DMS 273 treated with DMSO at 0.1 percent for 48 hours (cell line): ENCODE measurements around the gene INSIG1.

Experiments
- DNase-seq: peaks from one replicate; lab custom pipeline; 2025; lab: John Stamatoyannopoulos, UW

The INSIG1 gene

GRCh38 chr7:155285423-155285822 is 12.3 kb upstream of the INSIG1 start:
- no peak for DNase-seq

GRCh38 chr7:155285833-155286232 is 11.8 kb upstream of the INSIG1 start:
- DNase-seq = no peak

GRCh38 chr7:155286686-155287085 is 11.0 kb upstream of the INSIG1 start:
- DNase-seq = no peak

GRCh38 chr7:155287284-155287935 is 10.3 kb upstream of the INSIG1 start:
- no peak for DNase-seq

GRCh38 chr7:155288055-155288454 is 9.6 kb upstream of the INSIG1 start:
- no peak for DNase-seq

- no peak for DNase-seq
These were observed 8.6 kb upstream of the INSIG1 start for GRCh38 chr7:155289107-155289506.

- no peak for DNase-seq
These were observed 7.7 kb upstream of the INSIG1 start for GRCh38 chr7:155289949-155290501.

- DNase-seq = no peak
These were observed 6.6 kb upstream of the INSIG1 start for GRCh38 chr7:155291045-155291530.

- DNase-seq = no peak
These were observed 5.9 kb upstream of the INSIG1 start for GRCh38 chr7:155291729-155292128.

GRCh38 chr7:155292680-155293226 is 4.9 kb upstream of the INSIG1 start:
- DNase-seq = no peak

GRCh38 chr7:155293721-155294510 is 3.8 kb upstream of the INSIG1 start:
- no peak for DNase-seq

- no peak for DNase-seq
These were observed 3.2 kb upstream of the INSIG1 start for GRCh38 chr7:155294511-155294778.

GRCh38 chr7:155295511-155295910 is 2.2 kb upstream of the INSIG1 start:
- DNase-seq = no peak

GRCh38 chr7:155296006-155296787 is 1.5 kb upstream of the INSIG1 start:
- no peak for DNase-seq

GRCh38 chr7:155296788-155297516 is 726 bp upstream of the INSIG1 start:
- no peak for DNase-seq

- no peak for DNase-seq
These were observed 683 bp downstream of the INSIG1 start for GRCh38 chr7:155298288-155298833.

GRCh38 chr7:155298834-155299534 is 1.3 kb downstream of the INSIG1 start:
- DNase-seq = peak; percentile 97

- DNase-seq = no peak
These were observed 2.0 kb downstream of the INSIG1 start for GRCh38 chr7:155299535-155300202.

- no peak for DNase-seq
These were observed 3.2 kb downstream of the INSIG1 start for GRCh38 chr7:155300641-155301452.
